ENCODE measurements around the gene OR5AC2. TPM values are rescaled to one million over a fixed set of nuclear protein-coding genes. Genes with fewer than 3 reads are reported as not detected.

Gene OR5AC2
- total RNA-seq = not detected

GRCh38 chr3:98086873-98087272, at the start of gene OR5AC2:
TSS of gene OR5AC2 (plus strand) at chr3:98087173. CDS start at chr3:98087173, 0 bp downstream.
- ATAC-seq (no peak), DNase-seq (ENCODE audit: low spot score) (no peak)
- intact Hi-C loops (cut with DNase I) = no loop called here

- no peak for DNase-seq (ENCODE audit: low spot score)
- intact Hi-C loops (cut with DNase I) = loop anchor here (10.0 kb wide), 1 partner anchor 287 kb away; no protein-coding TSS in a partner anchor
- no peak for ATAC-seq
Measured at GRCh38 chr3:98038286-98038685, 48.7 kb upstream of the OR5AC2 start.

GRCh38 chr3:98038876-98039275, 48.1 kb upstream of the OR5AC2 start:
- intact Hi-C loops (cut with DNase I) = loop anchor here (10.0 kb wide), 1 partner anchor 286 kb away; no protein-coding TSS in a partner anchor
- ATAC-seq (no peak), DNase-seq (ENCODE audit: low spot score) (no peak)

GRCh38 chr3:98039322-98040024, 47.5 kb upstream of the OR5AC2 start:
- peak; percentile 69 for DNase-seq (ENCODE audit: low spot score)
- ATAC-seq = peak; percentile 90
- intact Hi-C loops (cut with DNase I) = loop anchor here (10.0 kb wide), 1 partner anchor 285 kb away; no protein-coding TSS in a partner anchor

- intact Hi-C loops (cut with DNase I) = no loop called here
- DNase-seq (ENCODE audit: low spot score) = no peak
- ATAC-seq = no peak
Measured at GRCh38 chr3:98041350-98041749, 45.6 kb upstream of the OR5AC2 start.

- no peak for ATAC-seq
- no peak for DNase-seq (ENCODE audit: low spot score)
- intact Hi-C loops (cut with DNase I) = no loop called here
Measured at GRCh38 chr3:98048586-98048985, 38.4 kb upstream of the OR5AC2 start.

- intact Hi-C loops (cut with DNase I) = no loop called here
- no peak for ATAC-seq
- DNase-seq (ENCODE audit: low spot score) = no peak
Measured at GRCh38 chr3:98049271-98049670, 37.7 kb upstream of the OR5AC2 start.

- ATAC-seq = no peak
- DNase-seq (ENCODE audit: low spot score) = no peak
- intact Hi-C loops (cut with DNase I) = no loop called here
Measured at GRCh38 chr3:98056035-98056434, 30.9 kb upstream of the OR5AC2 start.

GRCh38 chr3:98057631-98058030, 29.3 kb upstream of the OR5AC2 start:
- no peak for ATAC-seq
- intact Hi-C loops (cut with DNase I) = no loop called here

GRCh38 chr3:98058244-98058960, 28.6 kb upstream of the OR5AC2 start:
- no peak for DNase-seq (ENCODE audit: low spot score)

More at GRCh38 chr3:98057631-98058030, 29.3 kb upstream of the OR5AC2 start:
- no peak for DNase-seq (ENCODE audit: low spot score)

GRCh38 chr3:98068824-98069223, 18.1 kb upstream of the OR5AC2 start:
- intact Hi-C loops (cut with DNase I) = no loop called here
- DNase-seq (ENCODE audit: low spot score) (no peak), ATAC-seq (no peak)

More at GRCh38 chr3:98058244-98058960, 28.6 kb upstream of the OR5AC2 start:
- ATAC-seq = no peak
- intact Hi-C loops (cut with DNase I) = no loop called here

- DNase-seq (ENCODE audit: low spot score) = no peak
- no peak for ATAC-seq
- intact Hi-C loops (cut with DNase I) = no loop called here
Measured at GRCh38 chr3:98070840-98071239, 16.1 kb upstream of the OR5AC2 start.

- no peak for DNase-seq (ENCODE audit: low spot score)
- no peak for ATAC-seq
- intact Hi-C loops (cut with DNase I) = no loop called here
Measured at GRCh38 chr3:98073486-98073885, 13.5 kb upstream of the OR5AC2 start.

- ATAC-seq = no peak
- intact Hi-C loops (cut with DNase I) = no loop called here
- DNase-seq (ENCODE audit: low spot score) = no peak
Measured at GRCh38 chr3:98095882-98096281, 8.9 kb downstream of the OR5AC2 start.

GRCh38 chr3:98099848-98100247, 12.9 kb downstream of the OR5AC2 start:
- no peak for ATAC-seq
- no peak for DNase-seq (ENCODE audit: low spot score)
- intact Hi-C loops (cut with DNase I) = no loop called here

GRCh38 chr3:98108162-98108561, 21.2 kb downstream of the OR5AC2 start:
- ATAC-seq (no peak), DNase-seq (ENCODE audit: low spot score) (no peak)
- intact Hi-C loops (cut with DNase I) = no loop called here

- no peak for DNase-seq (ENCODE audit: low spot score)
- ATAC-seq = no peak
- intact Hi-C loops (cut with DNase I) = no loop called here
Measured at GRCh38 chr3:98109807-98110549, 23.0 kb downstream of the OR5AC2 start.

- no peak for ATAC-seq
- intact Hi-C loops (cut with DNase I) = no loop called here
- DNase-seq (ENCODE audit: low spot score) = no peak
Measured at GRCh38 chr3:98110550-98110908, 23.6 kb downstream of the OR5AC2 start.

GRCh38 chr3:98114264-98114663, 27.3 kb downstream of the OR5AC2 start:
- no peak for ATAC-seq
- DNase-seq (ENCODE audit: low spot score) = no peak
- intact Hi-C loops (cut with DNase I) = no loop called here

- DNase-seq (ENCODE audit: low spot score) = no peak
- intact Hi-C loops (cut with DNase I) = no loop called here
- ATAC-seq = no peak
Measured at GRCh38 chr3:98115717-98116116, 28.7 kb downstream of the OR5AC2 start.

All from sciatic nerve (tissue), 2 donors.